Measurements from ENCODE around the gene KIF6.
A peak's percentile ranks its signal among the peaks of the same experiment; 100 is the strongest.

The KIF6 gene

GRCh38 chr6:39377539-39377950 lies 347.7 kb downstream of the KIF6 start (continued):
- TF ChIP-seq ZNF654 (tag by site-specific recombination; IDR thresholded peaks at IDR 0.05; ENCODE audit: low read depth): peak; percentile 91
- TF ChIP-seq ZNF426 (tag by site-specific recombination; IDR thresholded peaks at IDR 0.05): no peak
- peak; percentile 72 for TF ChIP-seq ZNF335 (tag by site-specific recombination; conservative IDR thresholded peaks at IDR 0.05)

GRCh38 chr6:39375405-39375804 lies 349.8 kb downstream of the KIF6 start:
- no peak for TF ChIP-seq AEBP2 (tag by site-specific recombination; IDR thresholded peaks at IDR 0.05; ENCODE audit: borderline replicate concordance)
- TF ChIP-seq ZNF837 (tag by site-specific recombination; IDR thresholded peaks at IDR 0.05): no peak
- TF ChIP-seq ZNF24 (tag by site-specific recombination; IDR thresholded peaks at IDR 0.05): no peak
- no peak for TF ChIP-seq ZNF791 (tag by site-specific recombination; IDR thresholded peaks at IDR 0.05)
- no peak for TF ChIP-seq ZNF426 (tag by site-specific recombination; IDR thresholded peaks at IDR 0.05)
- no peak for TF ChIP-seq ZBTB49 (tag by site-specific recombination; IDR thresholded peaks at IDR 0.05; ENCODE audit: low read depth)
- no peak for TF ChIP-seq ZFP41 (tag by site-specific recombination; IDR thresholded peaks at IDR 0.05; ENCODE audit: borderline replicate concordance)
- TF ChIP-seq PRDM6 (tag by site-specific recombination; IDR thresholded peaks at IDR 0.05): no peak
- no peak for TF ChIP-seq ZNF37A (tag by site-specific recombination; IDR thresholded peaks at IDR 0.05)
- TF ChIP-seq ZNF704 (tag by site-specific recombination; IDR thresholded peaks at IDR 0.05): no peak
- no peak for TF ChIP-seq KLF17 (tag by site-specific recombination; IDR thresholded peaks at IDR 0.05)
- TF ChIP-seq ZNF398 (tag by site-specific recombination; IDR thresholded peaks at IDR 0.05): no peak
- TF ChIP-seq HOXA7 (CRISPR knock-in tag; IDR thresholded peaks at IDR 0.05; ENCODE audit: borderline replicate concordance): no peak
- no peak for TF ChIP-seq YY2 (tag by site-specific recombination; IDR thresholded peaks at IDR 0.05)
- no peak for TF ChIP-seq IKZF3 (tag by site-specific recombination; IDR thresholded peaks at IDR 0.05)
- TF ChIP-seq GLIS1 (tag by site-specific recombination; IDR thresholded peaks at IDR 0.05): no peak
- CTCF ChIA-PET: interaction anchor here (0.8 to 5.7 kb wide), 4 partner anchors 10 to 518 kb away, joined by 3 to 49 read pairs (median 21); no protein-coding TSS in a partner anchor

More at GRCh38 chr6:39375405-39375804, 349.8 kb downstream of the KIF6 start:
- no peak overlapping the region for H3K27ac ChIP-seq (ENCODE audit: extremely low read depth, low read depth, low read length)
- no peaks in the 10 kb centered on the region for H3K36me3 ChIP-seq (ENCODE audit: control insufficient read depth in 2 of 2, insufficient read depth in 1 of 2, low read length in 2 of 2)
- no peaks in the 10 kb centered on the region for H3K9me3 ChIP-seq (ENCODE audit: control insufficient read depth, insufficient read depth, low read depth, low read length)
- POLR2A ChIA-PET: no interaction called here
- no peaks in the 10 kb centered on the region for H3K4me1 ChIP-seq (ENCODE audit: control insufficient read depth, insufficient read depth, low read length)
- no peak overlapping the region for H3K4me3 ChIP-seq (ENCODE audit: low read depth, low read length)
